Measurements from ENCODE around the gene MYG1. TPM values are rescaled to one million over a fixed set of nuclear protein-coding genes. Genes with fewer than 3 reads are reported as not detected.
A peak's percentile ranks its signal among the peaks of the same experiment; 100 is the strongest.

MYG1 gene
- total and polyA plus RNA-seq, 2 of the 13 experiments (the other 11 are each of a cell fraction or from before 2014, with no cell fraction given) = 38.6 to 58.0 TPM

GRCh38 chr12:53299454-53300180, at the start of gene MYG1 (continued):
- TF ChIP-seq ZBTB3 (CRISPR knock-in tag; IDR thresholded peaks at IDR 0.05; ENCODE audit: borderline replicate concordance, low read depth) (peak; percentile 89; the same call in 1 of the 2 replicates), PRDM15 (CRISPR knock-in tag; IDR thresholded peaks at IDR 0.05) (no peak), BRF2 (CRISPR knock-in tag; IDR thresholded peaks at IDR 0.05) (peak; percentile 94), ZNF276 (CRISPR knock-in tag; IDR thresholded peaks at IDR 0.05; ENCODE audit: low read depth) (no peak), DDIT3 (CRISPR knock-in tag; IDR thresholded peaks at IDR 0.05) (no peak), JDP2 (CRISPR knock-in tag; IDR thresholded peaks at IDR 0.05; ENCODE audit: borderline replicate concordance) (no peak), MIER3 (CRISPR knock-in tag; IDR thresholded peaks at IDR 0.05; ENCODE audit: borderline replicate concordance) (peak; percentile 40; the same call in 1 of the 2 replicates), USF2 (IDR thresholded peaks at IDR 0.05; ENCODE audit: low read depth, low read length) (no peak), USF2 (CRISPR knock-in tag; IDR thresholded peaks at IDR 0.05; ENCODE audit: borderline replicate concordance) (no peak), ZFP37 (CRISPR knock-in tag; IDR thresholded peaks at IDR 0.05; ENCODE audit: borderline replicate concordance) (no peak), LCORL (IDR thresholded peaks at IDR 0.05) (no peak), LCORL (CRISPR knock-in tag; IDR thresholded peaks at IDR 0.05) (peak; percentile 82), ZNF614 (CRISPR knock-in tag; IDR thresholded peaks at IDR 0.05; ENCODE audit: borderline replicate concordance) (0 out of 2 replicates have a peak, but pooled peaks have one; percentile 38), ETV6 (CRISPR knock-in tag; conservative IDR thresholded peaks at IDR 0.05) (peak; percentile 47; the same call in 1 of the 2 replicates), TRIM22 (IDR thresholded peaks at IDR 0.05) (no peak), ARID3A (IDR thresholded peaks at IDR 0.05; ENCODE audit: low read depth, low read length) (no peak)

Data from HepG2 (cell line).